GM21786 (cell line): ENCODE data around the gene SLC16A12.
"Not testable (repeated sequence)": the region's sequence is repeated elsewhere in the genome, so short reads cannot be mapped to it uniquely, and the experiment has no call there.

ENCODE experiments used
- ATAC-seq: cut with Tn5 transposase; IDR thresholded peaks from one replicate; pipeline ENCODE4 v1.9.1; 2021; ENCODE audit not compliant: unreplicated experiment

The SLC16A12 gene

GRCh38 chr10:89475125-89475524 is 60.3 kb downstream of the SLC16A12 start:
- no peak for ATAC-seq

- ATAC-seq, result no peak
Measured at GRCh38 chr10:89474452-89474851, 60.9 kb downstream of the SLC16A12 start.

- ATAC-seq, result no peak
Measured at GRCh38 chr10:89471110-89471809, 64.1 kb downstream of the SLC16A12 start.

GRCh38 chr10:89470628-89471027 is 64.8 kb downstream of the SLC16A12 start:
- ATAC-seq, result no peak

GRCh38 chr10:89469517-89469916 is 65.9 kb downstream of the SLC16A12 start:
- ATAC-seq, result no peak

- no peak for ATAC-seq
Measured at GRCh38 chr10:89468191-89468965, 67.0 kb downstream of the SLC16A12 start.

- no peak for ATAC-seq
Measured at GRCh38 chr10:89466599-89467035, 68.8 kb downstream of the SLC16A12 start.

GRCh38 chr10:89465196-89465595 is 70.2 kb downstream of the SLC16A12 start:
- no peak for ATAC-seq

- no peak for ATAC-seq
Measured at GRCh38 chr10:89463846-89464537, 71.4 kb downstream of the SLC16A12 start.

GRCh38 chr10:89458784-89459183 is 76.6 kb downstream of the SLC16A12 start:
- ATAC-seq, result no peak

- no peak for ATAC-seq
Measured at GRCh38 chr10:89458291-89458690, 77.1 kb downstream of the SLC16A12 start.

- ATAC-seq, result no peak
Measured at GRCh38 chr10:89454561-89455347, 80.6 kb downstream of the SLC16A12 start.

GRCh38 chr10:89452193-89452592 is 83.2 kb downstream of the SLC16A12 start:
- ATAC-seq, result no peak

GRCh38 chr10:89450901-89451300 is 84.5 kb downstream of the SLC16A12 start:
- ATAC-seq, result no peak

GRCh38 chr10:89444819-89445218 is 90.6 kb downstream of the SLC16A12 start:
- ATAC-seq, result not testable (repeated sequence)

- ATAC-seq, result no peak
Measured at GRCh38 chr10:89442289-89442688, 93.1 kb downstream of the SLC16A12 start.

GRCh38 chr10:89440226-89441009 is 95.0 kb downstream of the SLC16A12 start:
- ATAC-seq, result no peak

- no peak for ATAC-seq
Measured at GRCh38 chr10:89438525-89438924, 96.9 kb downstream of the SLC16A12 start.

- ATAC-seq, result no peak
Measured at GRCh38 chr10:89431977-89432376, 103.4 kb downstream of the SLC16A12 start.

- ATAC-seq, result no peak
Measured at GRCh38 chr10:89428877-89429276, 106.5 kb downstream of the SLC16A12 start.
